ENCODE measurements around the gene MAPK4.

The MAPK4 gene

DNA sequence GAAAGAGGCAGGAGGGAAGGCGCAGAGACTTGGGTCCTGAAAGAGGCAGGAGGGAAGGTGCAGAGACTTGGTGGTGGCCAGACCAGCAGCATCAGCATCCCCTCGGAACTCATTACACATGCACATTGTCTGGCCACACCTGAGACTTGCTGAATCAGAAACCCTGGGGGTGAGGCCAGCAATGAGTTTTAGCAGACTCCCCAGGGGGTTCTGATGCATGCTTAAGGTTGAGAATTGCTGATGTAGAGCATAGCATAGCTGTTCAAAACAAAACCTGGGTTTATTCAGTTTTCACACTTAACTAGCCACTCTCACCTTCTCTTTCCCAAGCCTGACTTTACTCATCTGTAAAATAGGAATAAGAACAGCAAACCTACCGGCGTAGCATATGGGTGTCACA, 137.0 kb downstream of the MAPK4 start:
- Histone ChIP-seq H3K4me3 (ENCODE audit: severe bottlenecking) (no peak overlapping the region), H3K27me3 (ENCODE audit: insufficient read depth, poor library complexity, severe bottlenecking) (no peaks in the 10 kb centered on the region), H3K27ac (ENCODE audit: poor library complexity, severe bottlenecking) (no peak overlapping the region), H3K36me3 (ENCODE audit: low read depth) (no peaks in the 10 kb centered on the region), H3K4me1 (ENCODE audit: insufficient read depth, poor library complexity, severe bottlenecking) (no peaks in the 10 kb centered on the region), H3K9me3 (ENCODE audit: severe bottlenecking) (no peaks in the 10 kb centered on the region)
- ATAC-seq (ENCODE audit: low read depth) (no peak), DNase-seq (ENCODE audit: low spot score) (no peak)
- TF ChIP-seq, protein P1, sequence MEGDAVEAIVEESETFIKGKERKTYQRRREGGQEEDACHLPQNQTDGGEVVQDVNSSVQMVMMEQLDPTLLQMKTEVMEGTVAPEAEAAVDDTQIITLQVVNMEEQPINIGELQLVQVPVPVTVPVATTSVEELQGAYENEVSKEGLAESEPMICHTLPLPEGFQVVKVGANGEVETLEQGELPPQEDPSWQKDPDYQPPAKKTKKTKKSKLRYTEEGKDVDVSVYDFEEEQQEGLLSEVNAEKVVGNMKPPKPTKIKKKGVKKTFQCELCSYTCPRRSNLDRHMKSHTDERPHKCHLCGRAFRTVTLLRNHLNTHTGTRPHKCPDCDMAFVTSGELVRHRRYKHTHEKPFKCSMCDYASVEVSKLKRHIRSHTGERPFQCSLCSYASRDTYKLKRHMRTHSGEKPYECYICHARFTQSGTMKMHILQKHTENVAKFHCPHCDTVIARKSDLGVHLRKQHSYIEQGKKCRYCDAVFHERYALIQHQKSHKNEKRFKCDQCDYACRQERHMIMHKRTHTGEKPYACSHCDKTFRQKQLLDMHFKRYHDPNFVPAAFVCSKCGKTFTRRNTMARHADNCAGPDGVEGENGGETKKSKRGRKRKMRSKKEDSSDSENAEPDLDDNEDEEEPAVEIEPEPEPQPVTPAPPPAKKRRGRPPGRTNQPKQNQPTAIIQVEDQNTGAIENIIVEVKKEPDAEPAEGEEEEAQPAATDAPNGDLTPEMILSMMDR (IDR thresholded peaks at IDR 0.05; ENCODE audit: poor library complexity, severe bottlenecking): no peak

DNA sequence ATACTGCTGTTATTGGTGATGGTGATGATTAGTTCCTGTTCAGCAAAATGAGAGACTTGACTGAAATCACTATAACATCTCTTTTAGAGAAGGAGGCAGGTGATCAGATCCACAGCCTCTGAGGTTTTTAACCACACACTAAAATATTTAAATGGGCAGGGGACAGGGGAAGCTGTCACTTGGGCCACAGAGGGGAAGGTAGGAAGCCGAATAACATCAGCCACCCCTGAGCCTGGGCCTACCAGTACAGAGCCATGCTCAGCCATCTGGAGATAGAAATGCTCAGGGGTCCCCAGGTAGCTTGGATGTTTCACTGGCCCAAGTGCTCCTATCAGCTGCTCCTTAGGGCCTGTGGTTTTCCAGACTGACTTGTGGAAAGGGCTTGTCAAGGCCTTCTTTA, 137.6 kb downstream of the MAPK4 start:
- H3K27me3 ChIP-seq (ENCODE audit: insufficient read depth, poor library complexity, severe bottlenecking): no peaks in the 10 kb centered on the region
- DNase-seq (ENCODE audit: low spot score) (no peak), ATAC-seq (ENCODE audit: low read depth) (no peak)
- no peaks in the 10 kb centered on the region for H3K4me1 ChIP-seq (ENCODE audit: insufficient read depth, poor library complexity, severe bottlenecking)
- H3K36me3 ChIP-seq (ENCODE audit: low read depth): no peaks in the 10 kb centered on the region
- H3K4me3 ChIP-seq (ENCODE audit: severe bottlenecking): no peak overlapping the region
- no peaks in the 10 kb centered on the region for H3K9me3 ChIP-seq (ENCODE audit: severe bottlenecking)
- H3K27ac ChIP-seq (ENCODE audit: poor library complexity, severe bottlenecking): no peak overlapping the region
- TF ChIP-seq, protein P1 (IDR thresholded peaks at IDR 0.05; ENCODE audit: poor library complexity, severe bottlenecking): no peak

DNA sequence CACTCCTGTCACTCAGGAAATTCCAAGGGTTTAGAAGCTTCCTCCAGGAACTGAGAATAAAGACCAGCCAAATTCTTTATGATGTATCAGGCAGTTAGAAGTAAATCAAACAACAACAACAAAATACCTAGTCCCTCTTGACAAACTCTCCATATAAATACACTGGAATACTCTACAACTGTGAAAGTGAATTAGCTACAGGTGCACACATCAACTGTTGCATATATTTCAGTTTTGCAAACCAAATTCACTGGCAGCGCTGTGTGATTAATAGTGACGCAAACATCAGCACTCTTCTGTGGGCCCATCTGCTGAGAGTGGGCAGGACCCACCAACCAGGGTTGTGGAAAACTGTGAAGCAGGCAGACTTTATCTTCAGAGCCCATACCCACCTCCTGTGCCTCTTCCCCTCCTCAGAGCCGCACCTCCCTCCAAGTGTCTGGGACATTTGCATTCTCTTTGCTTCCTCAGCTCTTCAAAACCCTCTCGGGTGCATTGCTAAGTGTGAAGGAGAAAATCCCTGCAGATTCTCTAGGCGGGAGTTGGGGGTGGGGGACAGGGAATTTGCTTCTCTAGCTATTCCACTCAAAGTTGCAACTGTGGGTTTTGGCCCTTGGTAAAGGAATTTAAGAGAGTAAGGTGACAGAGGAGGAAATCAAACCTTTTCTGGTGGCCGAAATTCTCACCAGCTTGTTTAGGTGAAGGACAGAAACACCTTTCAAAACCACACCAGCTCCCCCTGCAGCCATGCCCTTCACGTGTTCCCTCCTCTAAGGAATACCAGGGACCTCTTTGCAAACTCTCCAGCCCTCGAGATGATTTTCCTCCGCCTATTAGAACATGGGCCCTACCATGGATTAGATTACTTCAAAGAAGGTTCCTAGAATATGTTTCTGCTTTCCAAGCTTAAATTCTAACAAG, 140.6 kb downstream of the MAPK4 start:
- ATAC-seq (ENCODE audit: low read depth): no peak
- TF ChIP-seq, protein P1 (IDR thresholded peaks at IDR 0.05; ENCODE audit: poor library complexity, severe bottlenecking): no peak

DNA sequence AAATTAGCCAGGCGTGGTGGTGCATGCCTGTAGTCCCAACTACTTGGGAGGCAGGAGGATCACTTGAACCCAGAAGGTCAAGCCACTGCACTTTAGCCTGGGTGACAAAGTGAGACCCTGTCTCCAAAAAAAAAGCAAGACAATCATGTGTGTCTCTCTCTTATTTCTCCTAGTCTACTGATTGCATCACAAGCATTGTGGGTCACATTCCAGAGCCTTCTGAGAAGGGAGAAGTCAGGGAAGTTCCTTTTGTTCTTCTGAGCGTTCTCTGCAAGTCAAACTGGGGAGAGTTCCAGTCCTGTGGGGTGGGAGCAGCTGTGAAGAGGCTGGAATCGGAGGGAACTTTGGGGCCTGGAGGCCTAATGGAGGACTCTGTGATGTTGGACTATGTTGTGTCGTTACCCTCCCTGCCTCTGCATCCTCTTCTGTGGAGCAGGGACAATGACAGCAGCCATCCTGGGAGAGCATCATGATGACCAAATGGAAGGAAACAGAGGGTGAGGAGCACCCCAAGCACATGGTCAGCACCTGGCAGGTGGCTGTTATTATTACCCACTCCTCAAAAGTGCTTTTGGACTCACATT, 144.6 kb downstream of the MAPK4 start:
- Histone ChIP-seq H3K4me3 (ENCODE audit: severe bottlenecking) (no peak overlapping the region), H3K4me1 (ENCODE audit: insufficient read depth, poor library complexity, severe bottlenecking) (no peaks in the 10 kb centered on the region), H3K36me3 (ENCODE audit: low read depth) (no peaks in the 10 kb centered on the region), H3K27me3 (ENCODE audit: insufficient read depth, poor library complexity, severe bottlenecking) (no peaks in the 10 kb centered on the region), H3K9me3 (ENCODE audit: severe bottlenecking) (no peaks in the 10 kb centered on the region), H3K27ac (ENCODE audit: poor library complexity, severe bottlenecking) (no peak overlapping the region)
- ATAC-seq (ENCODE audit: low read depth) (no peak), DNase-seq (ENCODE audit: low spot score) (no peak)
- TF ChIP-seq, protein P1 (IDR thresholded peaks at IDR 0.05; ENCODE audit: poor library complexity, severe bottlenecking): no peak

More for the DNA sequence above, 140.6 kb downstream of the MAPK4 start:
- Histone ChIP-seq H3K27me3 (ENCODE audit: insufficient read depth, poor library complexity, severe bottlenecking) (no peaks in the 10 kb centered on the region), H3K27ac (ENCODE audit: poor library complexity, severe bottlenecking) (no peak overlapping the region), H3K36me3 (ENCODE audit: low read depth) (no peaks in the 10 kb centered on the region), H3K4me3 (ENCODE audit: severe bottlenecking) (no peak overlapping the region), H3K9me3 (ENCODE audit: severe bottlenecking) (no peaks in the 10 kb centered on the region), H3K4me1 (ENCODE audit: insufficient read depth, poor library complexity, severe bottlenecking) (no peaks in the 10 kb centered on the region)
- no peak for DNase-seq (ENCODE audit: low spot score)

DNA sequence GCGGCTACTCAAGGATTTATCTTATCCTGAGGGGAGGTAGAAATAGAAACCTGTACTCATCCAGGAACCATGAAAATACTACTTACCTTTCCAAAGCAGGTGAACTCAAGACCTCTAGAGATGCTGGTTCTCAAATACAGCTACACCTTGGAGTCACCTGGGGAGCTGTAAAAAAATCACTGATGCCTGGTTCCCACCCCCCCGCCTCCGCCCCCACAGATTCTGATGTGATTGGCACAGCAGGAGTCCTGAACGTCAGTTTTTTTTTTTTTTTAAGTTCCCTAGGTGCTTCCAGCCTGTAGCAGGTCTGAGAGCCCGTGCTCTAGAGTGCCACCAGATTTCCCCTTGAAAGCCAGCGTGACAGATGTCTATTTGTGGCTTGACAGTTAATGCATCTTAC, 146.3 kb downstream of the MAPK4 start:
- no peak overlapping the region for H3K27ac ChIP-seq (ENCODE audit: poor library complexity, severe bottlenecking)
- ATAC-seq (ENCODE audit: low read depth) (no peak), DNase-seq (ENCODE audit: low spot score) (no peak)
- no peaks in the 10 kb centered on the region for H3K27me3 ChIP-seq (ENCODE audit: insufficient read depth, poor library complexity, severe bottlenecking)
- no peaks in the 10 kb centered on the region for H3K36me3 ChIP-seq (ENCODE audit: low read depth)
- TF ChIP-seq, protein P1 (IDR thresholded peaks at IDR 0.05; ENCODE audit: poor library complexity, severe bottlenecking): no peak
- no peak overlapping the region for H3K4me3 ChIP-seq (ENCODE audit: severe bottlenecking)
- no peaks in the 10 kb centered on the region for H3K4me1 ChIP-seq (ENCODE audit: insufficient read depth, poor library complexity, severe bottlenecking)
- no peaks in the 10 kb centered on the region for H3K9me3 ChIP-seq (ENCODE audit: severe bottlenecking)

Measured in RWPE2 (cell line).